Activated T-cell treated with anti-CD3 and anti-CD28 coated beads, Interleukin-2, amount 50 U/mL, for 72 hours (primary cell): ENCODE results near the gene NBAS. TPM values are rescaled to one million over a fixed set of nuclear protein-coding genes. Genes with fewer than 3 reads are reported as not detected.
A peak's percentile ranks its signal among the peaks of the same experiment; 100 is the strongest.

ENCODE experiments used
- ATAC-seq, 2 donors: fragments of 150-1000 bp; cut with Tn5 transposase; replicated peaks in 1 of 2; 2 replicates each; pipeline ENCODE4 v1.10.0; 2021; ENCODE audit warnings: moderate library complexity in 2 of 2, mild to moderate bottlenecking in 1 of 2
- DNase-seq, 2 donors: peaks; one replicate each; pipeline ENCODE4 v3.0.0; 2021 to 2022; ENCODE audit warnings: mixed read lengths in 1 of 2
- H3K27ac Mint-ChIP-seq: one replicate; pipeline ENCODE4 v1.8.0; 2022; ENCODE audit warnings: mild to moderate bottlenecking, moderate library complexity, mixed read lengths
- H3K27me3 Mint-ChIP-seq: one replicate; pipeline ENCODE4 v1.8.0; 2022; ENCODE audit warnings: low read depth, mixed read lengths
- H3K36me3 Mint-ChIP-seq, 2 donors: one replicate each; pipeline ENCODE4 v1.8.0; 2022; ENCODE audit warnings: mixed read lengths in 2 of 2, mild to moderate bottlenecking in 1 of 2; ENCODE audit not compliant: insufficient read depth in 2 of 2
- H3K4me1 Mint-ChIP-seq: one replicate; pipeline ENCODE4 v1.8.0; 2022; ENCODE audit warnings: low read depth, mixed read lengths
- H3K4me3 Mint-ChIP-seq, 2 donors: one replicate each; pipeline ENCODE4 v1.8.0; 2022; ENCODE audit warnings: mild to moderate bottlenecking in 2 of 2, mixed read lengths in 2 of 2, moderate library complexity in 2 of 2
- H3K9me3 Mint-ChIP-seq, 2 donors: one replicate each; pipeline ENCODE4 v1.8.0; 2022; ENCODE audit warnings: mixed read lengths in 2 of 2
- total RNA-seq, 2 donors: library from RNA; stranded (reverse); gene quantifications; one replicate each; pipeline ENCODE4 v1.2.3, GENCODE V29; 2022

The NBAS gene
- total RNA-seq, 2 donors from 2014 or later: 45.9 to 50.8 TPM

- no peaks in the 10 kb centered on the region for H3K27me3 Mint-ChIP-seq
- ATAC-seq (peak in 1 of 2 donors; percentile 35), DNase-seq (no peak)
- H3K27ac Mint-ChIP-seq: no peak overlapping the region
- H3K9me3 Mint-ChIP-seq: no peaks in the 10 kb centered on the region
- H3K4me3 Mint-ChIP-seq: no peak overlapping the region
- peaks cover 0 to 9% of the 10 kb centered on the region in 2 donors for H3K36me3 Mint-ChIP-seq
- peaks cover 9% of the 10 kb centered on the region for H3K4me1 Mint-ChIP-seq
These were observed 201.2 kb downstream of the NBAS start for GRCh38 chr2:15359716-15360531.

GRCh38 chr2:15357922-15358321 is 203.2 kb downstream of the NBAS start:
- Mint-ChIP-seq H3K27ac (no peak overlapping the region), H3K9me3 (no peaks in the 10 kb centered on the region), H3K4me1 (no peaks in the 10 kb centered on the region), H3K4me3 (no peak overlapping the region), H3K36me3 (peaks cover 0 to 13% of the 10 kb centered on the region in 2 donors), H3K27me3 (no peaks in the 10 kb centered on the region)
- ATAC-seq: no peak
- DNase-seq: no peak

GRCh38 chr2:15357186-15357585 is 203.9 kb downstream of the NBAS start:
- DNase-seq: no peak
- no peaks in the 10 kb centered on the region for H3K4me1 Mint-ChIP-seq
- no peaks in the 10 kb centered on the region for H3K9me3 Mint-ChIP-seq
- peaks cover 0 to 19% of the 10 kb centered on the region in 2 donors for H3K36me3 Mint-ChIP-seq
- H3K4me3 Mint-ChIP-seq: no peak overlapping the region
- ATAC-seq: no peak
- no peak overlapping the region for H3K27ac Mint-ChIP-seq
- H3K27me3 Mint-ChIP-seq: no peaks in the 10 kb centered on the region

GRCh38 chr2:15355386-15355785 is 205.7 kb downstream of the NBAS start:
- Mint-ChIP-seq H3K27ac (no peak overlapping the region), H3K9me3 (no peaks in the 10 kb centered on the region), H3K4me3 (no peak overlapping the region), H3K4me1 (no peaks in the 10 kb centered on the region), H3K36me3 (peaks cover 4 to 24% of the 10 kb centered on the region in 2 donors), H3K27me3 (no peaks in the 10 kb centered on the region)
- ATAC-seq: no peak
- no peak for DNase-seq

- H3K36me3 Mint-ChIP-seq: peaks cover 4 to 24% of the 10 kb centered on the region in 2 donors
These were observed 206.4 kb downstream of the NBAS start for GRCh38 chr2:15354596-15355366.

GRCh38 chr2:15352363-15352762 is 208.8 kb downstream of the NBAS start:
- no peak overlapping the region for H3K4me3 Mint-ChIP-seq
- peaks cover 4 to 27% of the 10 kb centered on the region in 2 donors for H3K36me3 Mint-ChIP-seq
- no peaks in the 10 kb centered on the region for H3K4me1 Mint-ChIP-seq
- H3K27ac Mint-ChIP-seq: peak overlapping the region; percentile 34
- DNase-seq (no peak), ATAC-seq (no peak)
- no peaks in the 10 kb centered on the region for H3K9me3 Mint-ChIP-seq
- no peaks in the 10 kb centered on the region for H3K27me3 Mint-ChIP-seq

More at GRCh38 chr2:15354596-15355366, 206.4 kb downstream of the NBAS start:
- ATAC-seq: no peak
- no peaks in the 10 kb centered on the region for H3K4me1 Mint-ChIP-seq
- no peaks in the 10 kb centered on the region for H3K9me3 Mint-ChIP-seq
- H3K4me3 Mint-ChIP-seq: no peak overlapping the region
- DNase-seq: no peak
- no peak overlapping the region for H3K27ac Mint-ChIP-seq
- no peaks in the 10 kb centered on the region for H3K27me3 Mint-ChIP-seq

- H3K36me3 Mint-ChIP-seq: peaks cover 8 to 38% of the 10 kb centered on the region in 2 donors
- H3K4me3 Mint-ChIP-seq: no peak overlapping the region
- no peak for DNase-seq
- H3K27ac Mint-ChIP-seq: no peak overlapping the region
- no peaks in the 10 kb centered on the region for H3K27me3 Mint-ChIP-seq
- H3K9me3 Mint-ChIP-seq: peaks cover 4% of the 10 kb centered on the region in 2 donors
- H3K4me1 Mint-ChIP-seq: no peaks in the 10 kb centered on the region
- ATAC-seq: no peak
These were observed 212.5 kb downstream of the NBAS start for GRCh38 chr2:15348636-15349035.

- Mint-ChIP-seq H3K4me3 (no peak overlapping the region), H3K4me1 (no peaks in the 10 kb centered on the region), H3K27me3 (no peaks in the 10 kb centered on the region), H3K9me3 (peaks cover 4% of the 10 kb centered on the region in 2 donors), H3K27ac (peak overlapping the region; percentile 31), H3K36me3 (peaks cover 8 to 34% of the 10 kb centered on the region in 2 donors)
- no peak for DNase-seq
- no peak for ATAC-seq
These were observed 213.1 kb downstream of the NBAS start for GRCh38 chr2:15348045-15348444.

- H3K4me3 Mint-ChIP-seq: no peak overlapping the region
- H3K27me3 Mint-ChIP-seq: no peaks in the 10 kb centered on the region
- H3K9me3 Mint-ChIP-seq: peaks cover 4% of the 10 kb centered on the region in 2 donors
- no peak overlapping the region for H3K27ac Mint-ChIP-seq
- DNase-seq (no peak), ATAC-seq (no peak)
- H3K4me1 Mint-ChIP-seq: no peaks in the 10 kb centered on the region
- H3K36me3 Mint-ChIP-seq: peaks cover 6 to 25% of the 10 kb centered on the region in 2 donors
These were observed 214.5 kb downstream of the NBAS start for GRCh38 chr2:15346624-15347023.

GRCh38 chr2:15337996-15338666 is 223.0 kb downstream of the NBAS start:
- Mint-ChIP-seq H3K27ac (peak overlapping the region; percentile 29), H3K4me3 (no peak overlapping the region)

GRCh38 chr2:15334644-15335326 is 226.3 kb downstream of the NBAS start:
- no peaks in the 10 kb centered on the region for H3K27me3 Mint-ChIP-seq
- peaks cover 4% of the 10 kb centered on the region for H3K4me1 Mint-ChIP-seq
- H3K27ac Mint-ChIP-seq: no peak overlapping the region
- DNase-seq (no peak), ATAC-seq (no peak)
- H3K4me3 Mint-ChIP-seq: no peak overlapping the region
- H3K9me3 Mint-ChIP-seq: peaks cover 0 to 2% of the 10 kb centered on the region in 2 donors
- peaks cover 2 to 6% of the 10 kb centered on the region in 2 donors for H3K36me3 Mint-ChIP-seq

More at GRCh38 chr2:15337996-15338666, 223.0 kb downstream of the NBAS start:
- H3K9me3 Mint-ChIP-seq: peaks cover 0 to 2% of the 10 kb centered on the region in 2 donors
- DNase-seq: no peak
- H3K36me3 Mint-ChIP-seq: peaks cover under 1 to 6% of the 10 kb centered on the region in 2 donors
- no peaks in the 10 kb centered on the region for H3K27me3 Mint-ChIP-seq
- no peak for ATAC-seq
- peaks cover 4% of the 10 kb centered on the region for H3K4me1 Mint-ChIP-seq

GRCh38 chr2:15331787-15332186 is 229.3 kb downstream of the NBAS start:
- no peaks in the 10 kb centered on the region for H3K27me3 Mint-ChIP-seq
- no peak overlapping the region for H3K27ac Mint-ChIP-seq
- ATAC-seq: no peak
- peaks cover 2 to 6% of the 10 kb centered on the region in 2 donors for H3K36me3 Mint-ChIP-seq
- H3K4me3 Mint-ChIP-seq: no peak overlapping the region
- DNase-seq: no peak
- H3K9me3 Mint-ChIP-seq: no peaks in the 10 kb centered on the region
- H3K4me1 Mint-ChIP-seq: no peaks in the 10 kb centered on the region
